ENCODE measurements around the gene APBA2. TPM values are rescaled to one million over a fixed set of nuclear protein-coding genes. Genes with fewer than 3 reads are reported as not detected.

APBA2 gene
- total RNA-seq, 1 donor from 2014 or later: 30.0 TPM

DNA sequence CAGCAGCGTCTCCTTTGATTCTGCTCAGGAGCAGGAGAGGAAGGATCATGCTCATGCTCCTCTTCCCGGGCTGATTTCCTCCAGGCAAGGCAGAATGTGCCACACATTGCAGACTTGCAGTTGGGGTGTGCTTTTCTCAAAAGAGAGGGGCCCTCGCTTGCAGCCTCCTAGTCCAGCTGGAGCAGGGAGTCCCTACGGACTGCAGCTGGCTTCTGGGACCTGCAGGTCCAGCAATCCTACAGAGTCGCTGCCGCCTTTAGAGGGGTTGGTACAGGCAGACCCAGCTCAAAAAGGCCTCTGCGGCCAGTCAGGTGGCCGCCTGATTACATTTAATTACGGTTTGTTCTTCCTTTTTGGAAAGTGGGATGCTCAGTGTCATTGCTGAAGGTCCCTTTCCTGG lies 210.0 kb downstream of the APBA2 start:
- no peak for DNase-seq (ENCODE audit: low read depth)
- TF ChIP-seq, protein P1, sequence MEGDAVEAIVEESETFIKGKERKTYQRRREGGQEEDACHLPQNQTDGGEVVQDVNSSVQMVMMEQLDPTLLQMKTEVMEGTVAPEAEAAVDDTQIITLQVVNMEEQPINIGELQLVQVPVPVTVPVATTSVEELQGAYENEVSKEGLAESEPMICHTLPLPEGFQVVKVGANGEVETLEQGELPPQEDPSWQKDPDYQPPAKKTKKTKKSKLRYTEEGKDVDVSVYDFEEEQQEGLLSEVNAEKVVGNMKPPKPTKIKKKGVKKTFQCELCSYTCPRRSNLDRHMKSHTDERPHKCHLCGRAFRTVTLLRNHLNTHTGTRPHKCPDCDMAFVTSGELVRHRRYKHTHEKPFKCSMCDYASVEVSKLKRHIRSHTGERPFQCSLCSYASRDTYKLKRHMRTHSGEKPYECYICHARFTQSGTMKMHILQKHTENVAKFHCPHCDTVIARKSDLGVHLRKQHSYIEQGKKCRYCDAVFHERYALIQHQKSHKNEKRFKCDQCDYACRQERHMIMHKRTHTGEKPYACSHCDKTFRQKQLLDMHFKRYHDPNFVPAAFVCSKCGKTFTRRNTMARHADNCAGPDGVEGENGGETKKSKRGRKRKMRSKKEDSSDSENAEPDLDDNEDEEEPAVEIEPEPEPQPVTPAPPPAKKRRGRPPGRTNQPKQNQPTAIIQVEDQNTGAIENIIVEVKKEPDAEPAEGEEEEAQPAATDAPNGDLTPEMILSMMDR (conservative IDR thresholded peaks at IDR 0.05; ENCODE audit: low read depth, low read length): no peak
- H3K4me3 ChIP-seq (ENCODE audit: low read depth, low read length): no peak overlapping the region

DNA sequence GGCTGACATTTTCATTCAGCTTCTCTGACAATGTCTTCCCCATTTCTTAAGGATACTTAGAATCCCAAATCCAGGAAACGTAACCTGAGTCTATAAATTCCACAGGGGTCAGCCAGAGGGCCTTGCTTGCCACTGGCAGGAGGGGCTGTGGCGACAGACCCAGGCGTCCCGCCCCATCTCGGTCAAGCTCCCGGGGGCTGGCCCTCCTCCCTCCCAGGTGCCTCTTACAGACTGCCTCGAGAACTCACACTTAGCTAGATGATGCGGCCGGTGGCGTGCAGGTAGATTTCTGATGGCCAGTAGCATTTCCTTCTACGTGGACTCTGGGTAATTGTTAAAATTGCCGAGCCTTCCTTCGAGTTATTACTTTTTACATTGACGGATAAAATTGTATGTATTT lies 211.4 kb downstream of the APBA2 start:
- TF ChIP-seq, protein P1 (conservative IDR thresholded peaks at IDR 0.05; ENCODE audit: low read depth, low read length): no peak
- H3K4me3 ChIP-seq (ENCODE audit: low read depth, low read length): no peak overlapping the region
- no peak for DNase-seq (ENCODE audit: low read depth)

DNA sequence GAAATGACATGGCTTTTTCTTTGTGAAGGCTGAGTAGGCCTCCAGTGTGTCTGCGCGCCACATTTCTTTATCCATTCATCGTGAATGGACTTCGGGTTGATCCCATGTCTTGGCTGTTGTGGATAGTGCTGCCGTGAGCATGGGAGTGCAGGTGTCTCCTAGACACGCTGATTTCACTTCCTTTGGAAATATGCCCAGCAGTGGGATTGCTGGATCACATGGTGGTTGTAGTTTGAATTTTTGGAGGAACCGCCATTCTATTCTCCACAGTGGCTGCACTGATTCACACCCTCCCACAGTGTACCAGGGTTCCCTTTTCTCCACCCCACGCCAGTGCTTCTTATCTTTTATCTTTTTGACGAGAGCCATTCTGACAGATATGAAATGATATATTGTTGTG lies 212.2 kb downstream of the APBA2 start:
- H3K4me3 ChIP-seq (ENCODE audit: low read depth, low read length): no peak overlapping the region

DNA sequence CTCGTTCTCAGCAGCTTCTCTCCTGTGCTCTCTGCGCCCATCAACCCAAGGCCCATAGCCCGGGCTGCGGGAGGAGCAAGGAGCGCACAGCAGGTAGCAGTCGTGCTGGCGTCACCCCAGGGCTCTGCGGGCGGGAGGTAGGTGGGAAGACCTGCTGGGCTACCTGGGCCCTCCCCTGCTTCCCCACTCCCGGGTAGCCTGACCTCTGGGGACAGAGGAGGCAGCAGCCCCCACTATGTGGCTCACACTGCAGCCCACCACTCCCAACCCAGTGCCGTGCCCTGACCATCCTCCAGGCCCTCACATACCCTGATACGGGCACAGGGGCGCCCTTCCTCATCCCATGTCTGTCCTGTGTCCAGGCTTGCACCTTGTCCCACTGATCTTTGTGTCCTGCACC lies 212.9 kb downstream of the APBA2 start:
- TF ChIP-seq, protein P1 (conservative IDR thresholded peaks at IDR 0.05; ENCODE audit: low read depth, low read length): no peak
- DNase-seq (ENCODE audit: low read depth): no peak
- no peak overlapping the region for H3K4me3 ChIP-seq (ENCODE audit: low read depth, low read length)

More for the DNA sequence above, 212.2 kb downstream of the APBA2 start:
- TF ChIP-seq, protein P1 (conservative IDR thresholded peaks at IDR 0.05; ENCODE audit: low read depth, low read length): no peak
- DNase-seq (ENCODE audit: low read depth): no peak

DNA sequence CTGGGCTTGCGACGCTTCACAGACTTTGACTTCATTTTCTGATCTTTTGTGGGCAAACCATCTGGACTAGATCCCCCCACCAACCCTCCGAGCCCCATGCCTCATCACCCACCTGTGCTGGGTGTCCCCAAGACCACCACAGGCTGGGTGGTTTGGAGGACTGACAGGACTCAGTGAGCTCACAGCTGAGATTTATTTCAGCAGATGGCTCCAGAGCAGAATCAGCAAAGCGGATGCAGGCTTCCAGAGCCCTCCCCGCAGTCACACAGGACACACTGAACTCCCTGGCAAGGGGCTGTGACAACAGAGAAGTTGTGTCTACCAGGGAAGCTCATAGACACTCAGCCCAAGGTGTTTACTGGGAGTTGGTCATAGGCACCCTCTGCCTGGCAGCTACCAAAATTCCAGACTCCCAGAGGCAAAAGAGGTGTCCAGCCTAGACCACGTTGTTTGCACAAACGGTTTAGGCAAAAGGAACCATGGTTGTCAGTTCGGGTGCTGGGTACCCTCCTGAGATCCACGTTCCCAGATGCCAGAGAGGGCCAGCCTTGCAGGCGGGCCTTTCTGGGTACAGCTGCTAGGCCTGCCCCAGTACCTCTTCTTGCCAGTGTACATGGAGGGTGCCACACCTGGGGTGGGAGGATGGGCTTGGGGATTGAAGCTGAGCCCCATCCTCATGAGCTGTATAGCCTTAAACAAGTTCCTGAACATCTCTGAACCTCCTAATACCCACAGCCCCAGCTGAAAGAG lies 213.5 kb downstream of the APBA2 start:
- H3K4me3 ChIP-seq (ENCODE audit: low read depth, low read length): no peak overlapping the region
- TF ChIP-seq, protein P1 (conservative IDR thresholded peaks at IDR 0.05; ENCODE audit: low read depth, low read length): no peak
- DNase-seq (ENCODE audit: low read depth): no peak

DNA sequence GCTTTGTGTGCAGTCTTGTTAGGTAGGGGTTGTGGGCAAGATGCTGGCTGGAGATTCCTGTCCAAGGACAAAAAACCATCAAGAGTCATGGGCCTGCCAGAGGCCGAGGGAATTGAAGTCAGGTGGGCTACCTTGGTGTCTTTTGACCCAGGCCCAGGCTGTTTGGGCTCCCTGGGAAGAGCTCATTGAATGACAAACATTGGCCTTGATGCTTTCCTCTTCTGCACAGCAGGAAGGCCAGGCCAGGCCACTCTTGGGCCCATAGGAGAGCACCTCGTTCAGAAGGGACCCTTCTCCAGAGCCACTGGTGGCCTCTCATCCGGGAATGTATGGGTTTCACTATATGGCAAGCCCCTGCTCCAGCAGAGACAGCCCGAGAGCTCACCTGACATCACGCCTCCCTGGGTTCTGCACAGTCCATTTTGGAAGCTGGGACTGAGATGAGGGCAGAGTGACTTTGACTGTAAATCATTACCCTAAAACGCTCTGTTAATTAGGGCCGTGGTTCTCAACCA lies 214.8 kb downstream of the APBA2 start:
- H3K4me3 ChIP-seq (ENCODE audit: low read depth, low read length): no peak overlapping the region
- DNase-seq (ENCODE audit: low read depth): no peak
- TF ChIP-seq, protein P1 (conservative IDR thresholded peaks at IDR 0.05; ENCODE audit: low read depth, low read length): no peak

DNA sequence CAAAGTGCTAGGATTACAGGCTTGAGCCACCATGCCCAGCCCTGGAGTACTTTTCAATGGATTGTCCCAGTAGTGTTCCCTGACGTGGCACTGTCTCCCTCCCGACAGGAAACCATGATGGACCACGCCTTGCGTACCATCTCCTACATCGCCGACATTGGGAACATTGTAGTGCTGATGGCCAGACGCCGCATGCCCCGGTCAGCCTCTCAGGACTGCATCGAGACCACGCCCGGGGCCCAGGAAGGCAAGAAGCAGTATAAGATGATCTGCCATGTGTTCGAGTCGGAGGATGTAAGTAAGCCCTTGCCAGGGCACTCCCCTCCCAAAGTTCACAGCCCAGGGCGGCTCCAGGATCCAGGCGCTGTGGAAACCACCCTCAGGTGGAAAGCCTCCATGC lies 215.7 kb downstream of the APBA2 start:
- TF ChIP-seq, protein P1 (conservative IDR thresholded peaks at IDR 0.05; ENCODE audit: low read depth, low read length): no peak
- DNase-seq (ENCODE audit: low read depth): no peak
- H3K4me3 ChIP-seq (ENCODE audit: low read depth, low read length): no peak overlapping the region
